Endothelial cell (in vitro differentiated cells): ENCODE measurements around the gene PARD3B. TPM values are rescaled to one million over a fixed set of nuclear protein-coding genes. Genes with fewer than 3 reads are reported as not detected.

Source experiments
- DNase-seq: peaks from one replicate; pipeline ENCODE4 v3.0.0; 2021; ENCODE audit warnings: low spot score
- H3K27ac Mint-ChIP-seq: one replicate; pipeline ENCODE4 v1.8.0; 2021; ENCODE audit warnings: mixed read lengths, inconsistent platforms; ENCODE audit not compliant: unreplicated experiment
- H3K27me3 Mint-ChIP-seq: one replicate; pipeline ENCODE4 v1.8.0; 2021; ENCODE audit warnings: mild to moderate bottlenecking, moderate library complexity, mixed read lengths, inconsistent platforms; ENCODE audit not compliant: unreplicated experiment
- H3K36me3 Mint-ChIP-seq: one replicate; pipeline ENCODE4 v1.8.0; 2021; ENCODE audit warnings: mild to moderate bottlenecking, low read depth, mixed read lengths, inconsistent platforms; ENCODE audit not compliant: unreplicated experiment
- H3K4me1 Mint-ChIP-seq: one replicate; pipeline ENCODE4 v1.8.0; 2021; ENCODE audit warnings: mild to moderate bottlenecking, mixed read lengths, inconsistent platforms; ENCODE audit not compliant: unreplicated experiment
- H3K4me3 Mint-ChIP-seq: one replicate; pipeline ENCODE4 v1.8.0; 2021; ENCODE audit warnings: mild to moderate bottlenecking, mixed read lengths, inconsistent platforms; ENCODE audit not compliant: unreplicated experiment
- H3K9me3 Mint-ChIP-seq: one replicate; pipeline ENCODE4 v1.8.0; 2021; ENCODE audit warnings: mixed read lengths, inconsistent platforms; ENCODE audit not compliant: unreplicated experiment
- total RNA-seq: library from RNA; stranded (reverse); fragmentation: NEBNext Ultra II Directional; extraction: Animal tissue kit (Norgen Biotek cat#: 25700); gene quantifications from one replicate; pipeline ENCODE4 v1.2.1, GENCODE V29; 2021; ENCODE audit not compliant: unreplicated experiment
- TF ChIP-seq, protein P1 (sequence below): fragments of 200-600 bp; sonication (generic); IDR thresholded peaks from one replicate; pipeline ENCODE4 v1.5.0; 2021; ENCODE audit warnings: antibody characterized with exemption; ENCODE audit not compliant: unreplicated experiment

The PARD3B gene
- total RNA-seq, 1 donor from 2014 or later = 17.4 TPM

DNA sequence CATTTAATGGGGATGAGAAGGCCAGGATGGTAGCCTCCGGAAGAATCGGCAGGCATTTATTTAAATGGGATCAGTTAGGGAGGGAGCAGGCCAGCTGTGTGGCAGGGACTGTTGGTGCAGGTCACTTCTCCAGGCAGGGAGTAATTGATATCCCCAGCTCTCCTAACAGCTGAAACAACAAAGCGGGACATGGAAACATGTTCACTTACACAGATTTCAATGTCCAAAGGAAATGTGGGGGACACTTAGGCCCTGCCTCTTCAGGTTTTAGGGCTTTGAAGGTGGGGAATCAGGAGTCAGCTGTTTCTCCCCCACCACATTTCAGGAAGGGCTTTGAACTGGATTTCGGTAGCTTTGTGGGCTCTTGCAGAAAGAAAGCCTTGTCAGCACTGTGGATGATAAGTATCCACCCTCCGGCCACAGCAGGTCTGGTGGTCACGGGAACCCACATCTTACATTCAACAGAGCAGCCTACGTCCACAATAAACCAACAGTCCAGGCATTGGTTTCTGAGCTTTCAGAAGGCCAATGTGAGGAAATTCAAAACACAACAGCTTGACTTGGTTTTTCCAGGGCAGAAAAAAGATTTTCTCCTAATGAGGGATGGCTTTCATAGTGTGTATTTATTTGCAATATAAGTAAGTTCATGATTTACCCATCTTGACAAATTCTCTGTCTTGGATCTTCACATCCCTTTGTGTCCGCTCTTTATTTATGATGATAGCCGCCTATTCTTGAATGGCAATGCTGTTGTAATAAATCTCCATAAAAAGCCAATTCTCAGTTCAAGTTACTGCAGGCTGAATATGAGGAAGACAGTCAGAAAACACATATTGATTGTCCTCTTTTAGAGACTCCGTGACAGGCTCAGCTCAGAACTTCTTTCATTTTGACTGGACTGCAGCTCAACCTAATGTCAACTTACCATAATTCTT lies 1040.4 kb downstream of the PARD3B start:
- no peaks in the 10 kb centered on the region for H3K9me3 Mint-ChIP-seq
- H3K27me3 Mint-ChIP-seq = no peaks in the 10 kb centered on the region
- DNase-seq = peak; percentile 4
- peaks cover 9% of the 10 kb centered on the region for H3K4me1 Mint-ChIP-seq
- H3K36me3 Mint-ChIP-seq = no peaks in the 10 kb centered on the region
- H3K4me3 Mint-ChIP-seq = no peak overlapping the region
- TF ChIP-seq, protein P1, sequence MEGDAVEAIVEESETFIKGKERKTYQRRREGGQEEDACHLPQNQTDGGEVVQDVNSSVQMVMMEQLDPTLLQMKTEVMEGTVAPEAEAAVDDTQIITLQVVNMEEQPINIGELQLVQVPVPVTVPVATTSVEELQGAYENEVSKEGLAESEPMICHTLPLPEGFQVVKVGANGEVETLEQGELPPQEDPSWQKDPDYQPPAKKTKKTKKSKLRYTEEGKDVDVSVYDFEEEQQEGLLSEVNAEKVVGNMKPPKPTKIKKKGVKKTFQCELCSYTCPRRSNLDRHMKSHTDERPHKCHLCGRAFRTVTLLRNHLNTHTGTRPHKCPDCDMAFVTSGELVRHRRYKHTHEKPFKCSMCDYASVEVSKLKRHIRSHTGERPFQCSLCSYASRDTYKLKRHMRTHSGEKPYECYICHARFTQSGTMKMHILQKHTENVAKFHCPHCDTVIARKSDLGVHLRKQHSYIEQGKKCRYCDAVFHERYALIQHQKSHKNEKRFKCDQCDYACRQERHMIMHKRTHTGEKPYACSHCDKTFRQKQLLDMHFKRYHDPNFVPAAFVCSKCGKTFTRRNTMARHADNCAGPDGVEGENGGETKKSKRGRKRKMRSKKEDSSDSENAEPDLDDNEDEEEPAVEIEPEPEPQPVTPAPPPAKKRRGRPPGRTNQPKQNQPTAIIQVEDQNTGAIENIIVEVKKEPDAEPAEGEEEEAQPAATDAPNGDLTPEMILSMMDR = no peak
- no peak overlapping the region for H3K27ac Mint-ChIP-seq

DNA sequence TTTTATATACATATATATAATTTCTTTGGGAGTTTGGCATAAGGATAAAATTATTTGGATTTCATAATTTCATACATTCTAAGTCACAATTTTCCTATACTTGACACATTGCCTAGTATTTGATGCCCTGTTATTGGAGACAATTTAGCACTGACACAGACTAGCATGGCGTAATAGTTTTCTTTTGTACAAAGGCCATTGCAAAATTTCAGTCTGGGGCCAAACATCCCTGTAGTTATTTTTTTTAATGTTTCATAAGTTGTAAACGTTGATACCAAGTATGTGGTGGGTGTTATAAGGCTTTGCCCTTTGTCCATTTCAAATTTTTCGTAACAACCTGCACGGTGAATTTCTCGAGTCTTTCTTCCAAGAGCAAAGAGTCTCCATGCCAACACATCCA lies 1041.4 kb downstream of the PARD3B start:
- Mint-ChIP-seq H3K27me3 (no peaks in the 10 kb centered on the region), H3K4me3 (no peak overlapping the region), H3K9me3 (no peaks in the 10 kb centered on the region), H3K36me3 (no peaks in the 10 kb centered on the region), H3K27ac (no peak overlapping the region), H3K4me1 (peaks cover 9% of the 10 kb centered on the region)
- no peak for DNase-seq
- TF ChIP-seq, protein P1 = no peak

DNA sequence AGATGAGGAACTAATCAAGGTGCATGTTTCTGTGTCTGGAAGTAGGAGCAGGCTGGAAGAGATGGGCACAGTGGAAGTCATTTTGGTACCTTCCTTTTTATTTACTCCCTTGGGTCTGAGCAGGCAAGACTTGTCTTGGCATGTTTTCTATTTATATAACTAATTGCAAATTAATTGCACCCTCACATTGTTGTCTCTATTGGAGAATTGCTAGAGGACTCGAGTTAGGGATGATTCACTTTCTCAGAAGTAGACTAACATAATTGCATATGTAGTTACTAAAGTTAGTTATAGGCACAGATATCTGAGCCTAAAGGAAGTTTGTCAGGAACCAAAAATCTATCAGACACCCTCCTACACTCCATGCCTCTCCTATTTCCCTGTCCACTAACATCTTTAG lies 1044.2 kb downstream of the PARD3B start:
- DNase-seq = no peak
- no peaks in the 10 kb centered on the region for H3K36me3 Mint-ChIP-seq
- TF ChIP-seq, protein P1 = no peak
- H3K27me3 Mint-ChIP-seq = no peaks in the 10 kb centered on the region
- H3K4me1 Mint-ChIP-seq = peaks cover 7% of the 10 kb centered on the region
- no peaks in the 10 kb centered on the region for H3K9me3 Mint-ChIP-seq
- H3K27ac Mint-ChIP-seq = no peak overlapping the region
- no peak overlapping the region for H3K4me3 Mint-ChIP-seq

DNA sequence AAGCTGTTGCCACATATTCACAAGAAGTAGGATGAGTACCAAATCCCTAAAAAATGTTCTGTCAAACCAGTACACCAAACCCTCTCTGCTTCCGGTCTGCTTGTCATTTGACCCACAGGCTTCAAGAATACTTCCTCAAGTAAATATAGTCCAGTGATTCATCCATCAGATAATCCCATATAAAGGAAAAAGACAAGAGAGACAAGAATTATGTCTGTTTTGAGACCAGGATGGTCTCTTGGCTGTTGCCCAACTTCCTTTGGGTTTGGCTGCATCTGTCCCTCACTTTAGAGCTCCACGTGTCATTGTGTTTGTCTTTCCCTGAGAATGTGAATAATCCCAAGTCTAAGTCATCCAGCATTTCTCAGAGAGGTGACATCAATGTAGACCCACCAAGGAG lies 1045.5 kb downstream of the PARD3B start:
- DNase-seq = no peak
- TF ChIP-seq, protein P1 = no peak
- H3K36me3 Mint-ChIP-seq = no peaks in the 10 kb centered on the region
- H3K4me3 Mint-ChIP-seq = no peak overlapping the region
- no peaks in the 10 kb centered on the region for H3K27me3 Mint-ChIP-seq
- H3K4me1 Mint-ChIP-seq = no peaks in the 10 kb centered on the region
- H3K27ac Mint-ChIP-seq = no peak overlapping the region
- H3K9me3 Mint-ChIP-seq = no peaks in the 10 kb centered on the region

DNA sequence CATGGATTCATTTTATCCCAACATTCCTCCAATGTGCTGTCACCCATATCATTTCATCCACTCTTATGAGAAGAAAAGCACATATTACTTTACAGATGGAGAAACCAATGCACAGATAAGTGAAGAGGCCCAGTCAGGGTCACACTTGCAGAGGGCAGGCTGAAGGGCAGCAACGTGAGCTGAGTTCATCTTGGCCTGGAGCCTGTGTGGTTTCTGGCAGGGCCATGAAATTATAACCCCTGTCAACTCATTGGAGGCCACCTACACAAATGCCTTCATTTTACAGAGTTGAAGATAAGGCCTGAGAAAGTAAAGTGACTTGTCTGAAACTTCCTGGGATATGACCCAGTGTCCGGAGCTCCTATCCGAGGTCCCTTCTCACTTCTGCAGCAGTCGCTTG lies 1048.6 kb downstream of the PARD3B start:
- DNase-seq = no peak
- Mint-ChIP-seq H3K9me3 (no peaks in the 10 kb centered on the region), H3K36me3 (no peaks in the 10 kb centered on the region), H3K27me3 (no peaks in the 10 kb centered on the region), H3K27ac (no peak overlapping the region), H3K4me1 (no peaks in the 10 kb centered on the region), H3K4me3 (no peak overlapping the region)
- TF ChIP-seq, protein P1 = no peak
